KMS-11 (cell line): ENCODE results near the gene EHMT2.
A peak's percentile ranks its signal among the peaks of the same experiment; 100 is the strongest.

Experiments
- H2AFZ ChIP-seq: fragments of 200-600 bp; sonication (generic); 2 replicates; pipeline ENCODE4 v1.6.1; 2016; ENCODE audit warnings: antibody characterized with exemption, mixed run types, low read depth
- H3K27ac ChIP-seq: fragments of 200-600 bp; sonication (generic); 2 replicates; pipeline ENCODE4 v1.6.1; 2016; ENCODE audit warnings: mild to moderate bottlenecking, mixed run types
- H3K27me3 ChIP-seq: fragments of 200-600 bp; sonication (generic); 2 replicates; pipeline ENCODE4 v1.6.1; 2017; ENCODE audit warnings: mild to moderate bottlenecking, low read depth, mixed run types, moderate library complexity; ENCODE audit not compliant: insufficient read depth
- H3K36me3 ChIP-seq: fragments of 200-600 bp; sonication (generic); 2 replicates; pipeline ENCODE4 v1.6.1; 2017; ENCODE audit warnings: mild to moderate bottlenecking, mixed run types; ENCODE audit not compliant: insufficient read depth
- H3K4me1 ChIP-seq: fragments of 200-600 bp; sonication (generic); 2 replicates; pipeline ENCODE4 v1.6.1; 2016; ENCODE audit warnings: mild to moderate bottlenecking, low read depth, mixed run types; ENCODE audit not compliant: poor library complexity, severe bottlenecking
- H3K4me2 ChIP-seq: fragments of 200-600 bp; sonication (generic); 2 replicates; pipeline ENCODE4 v1.7.0; 2016; ENCODE audit warnings: mild to moderate bottlenecking, mixed run types
- H3K4me3 ChIP-seq: fragments of 200-600 bp; sonication (generic); IDR thresholded peaks from 2 replicates; pipeline ENCODE4 v1.6.1; 2017; ENCODE audit warnings: low read depth, low read length, mixed read lengths; ENCODE audit not compliant: insufficient read depth
- H3K79me2 ChIP-seq: fragments of 200-600 bp; sonication (generic); 2 replicates; pipeline ENCODE4 v1.6.1; 2016; ENCODE audit warnings: low read depth, mixed run types; ENCODE audit not compliant: insufficient read depth
- H3K9ac ChIP-seq: fragments of 200-600 bp; sonication (generic); 2 replicates; pipeline ENCODE4 v1.6.1; 2016; ENCODE audit warnings: mild to moderate bottlenecking, mixed run types
- H4K20me1 ChIP-seq: fragments of 200-600 bp; sonication (generic); 2 replicates; pipeline ENCODE4 v1.6.1; 2016; ENCODE audit warnings: mild to moderate bottlenecking, mixed run types; ENCODE audit not compliant: insufficient read depth
- CTCF ChIP-seq: fragments of 200-600 bp; sonication (generic); conservative IDR thresholded peaks from 2 replicates; pipeline ENCODE4 v1.6.1; 2017; ENCODE audit warnings: low read depth, mild to moderate bottlenecking, antibody characterized with exemption, low read length, moderate library complexity, mixed read lengths

EHMT2 gene

GRCh38 chr6:31837369-31838113 lies 60.0 kb downstream of the EHMT2 start:
- H3K4me2 ChIP-seq, result peak overlapping the region; percentile 100
- peaks cover 28% of the 10 kb centered on the region; the same call in 1 of the 2 replicates for H3K36me3 ChIP-seq
- no peak overlapping the region for H3K4me3 ChIP-seq
- H3K4me1 ChIP-seq, result peaks cover 56% of the 10 kb centered on the region
- no peaks in the 10 kb centered on the region for H3K27me3 ChIP-seq
- peaks cover 59% of the 10 kb centered on the region for H3K79me2 ChIP-seq
- peak overlapping the region; percentile 80 for H3K9ac ChIP-seq
- no peak for TF ChIP-seq CTCF
- peaks cover 34% of the 10 kb centered on the region for H4K20me1 ChIP-seq
- H3K27ac ChIP-seq, result peak overlapping the region; percentile 84; the same call in 1 of the 2 replicates
- no peak overlapping the region for H2AFZ ChIP-seq

- peak overlapping the region; percentile 100 for H3K4me2 ChIP-seq
- peaks cover 34% of the 10 kb centered on the region for H4K20me1 ChIP-seq
- peak overlapping the region; percentile 80 for H3K9ac ChIP-seq
- H3K4me1 ChIP-seq, result peaks cover 52% of the 10 kb centered on the region
- H3K27ac ChIP-seq, result peak overlapping the region; percentile 84; the same call in 1 of the 2 replicates
- peaks cover 28% of the 10 kb centered on the region; the same call in 1 of the 2 replicates for H3K36me3 ChIP-seq
- no peak overlapping the region for H2AFZ ChIP-seq
- no peaks in the 10 kb centered on the region for H3K27me3 ChIP-seq
- peaks cover 67% of the 10 kb centered on the region for H3K79me2 ChIP-seq
- H3K4me3 ChIP-seq, result no peak overlapping the region
- no peak for TF ChIP-seq CTCF
Observed at GRCh38 chr6:31836474-31837368, 60.8 kb downstream of the EHMT2 start.

- H4K20me1 ChIP-seq, result peaks cover 34% of the 10 kb centered on the region
- peak overlapping the region; percentile 100 for H3K4me2 ChIP-seq
- H3K4me1 ChIP-seq, result peaks cover 54% of the 10 kb centered on the region
- H3K79me2 ChIP-seq, result peaks cover 74% of the 10 kb centered on the region
- peak overlapping the region; percentile 84; the same call in 1 of the 2 replicates for H3K27ac ChIP-seq
- no peak overlapping the region for H2AFZ ChIP-seq
- no peak overlapping the region for H3K4me3 ChIP-seq
- H3K27me3 ChIP-seq, result no peaks in the 10 kb centered on the region
- peak overlapping the region; percentile 80 for H3K9ac ChIP-seq
- no peak for TF ChIP-seq CTCF
- H3K36me3 ChIP-seq, result peaks cover 28% of the 10 kb centered on the region; the same call in 1 of the 2 replicates
Observed at GRCh38 chr6:31836047-31836473, 61.4 kb downstream of the EHMT2 start.

DNA sequence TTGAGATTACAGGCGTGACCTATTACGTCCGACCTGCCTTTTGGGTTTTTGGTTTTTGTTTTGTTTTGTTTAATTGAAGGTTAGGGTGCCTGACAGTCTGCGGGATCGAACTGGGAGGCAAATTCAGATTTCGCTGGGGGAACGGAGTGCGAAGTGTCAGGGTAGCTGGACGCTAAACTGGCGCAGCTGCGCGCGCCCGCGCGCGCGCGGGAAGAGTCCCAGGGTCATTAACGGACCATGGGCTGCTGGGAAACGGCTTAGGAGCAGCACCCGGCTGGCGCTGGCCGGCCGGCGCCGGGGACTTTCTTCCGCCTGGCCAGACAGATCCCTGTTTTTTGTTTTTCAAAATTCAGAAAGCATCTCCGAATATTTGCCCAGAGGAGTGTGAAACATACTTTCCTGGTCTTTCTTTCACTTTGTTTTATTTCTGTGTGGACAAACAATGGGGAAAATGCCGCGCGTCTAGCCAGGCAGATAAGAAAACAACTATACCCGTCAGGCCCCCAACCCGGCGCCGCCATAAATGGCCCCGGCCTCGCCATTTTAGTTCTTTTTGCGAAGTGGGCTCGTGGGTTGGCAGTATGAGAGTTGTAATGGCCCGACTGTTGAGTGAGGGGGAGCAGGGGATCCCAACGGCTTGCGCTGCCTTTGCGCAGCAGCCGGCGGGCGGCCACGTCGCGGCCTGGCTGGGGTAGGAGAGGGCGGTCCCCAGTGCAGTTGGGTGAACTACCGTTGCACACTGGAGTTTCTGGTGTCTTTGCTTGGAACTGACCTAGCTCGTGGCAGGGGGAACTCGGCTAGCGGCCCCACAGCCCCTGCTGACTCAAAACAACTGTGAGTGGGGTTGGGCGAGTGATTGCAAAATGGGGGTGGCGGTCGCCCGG lies 62.9 kb downstream of the EHMT2 start:
- peaks cover 33% of the 10 kb centered on the region for H4K20me1 ChIP-seq
- peaks cover 49% of the 10 kb centered on the region for H3K4me1 ChIP-seq
- peak overlapping the region; percentile 73 for H2AFZ ChIP-seq
- no peak for TF ChIP-seq CTCF
- H3K36me3 ChIP-seq, result peaks cover 28% of the 10 kb centered on the region; the same call in 1 of the 2 replicates
- H3K27ac ChIP-seq, result peak overlapping the region; percentile 84
- H3K4me3 ChIP-seq, result no peak overlapping the region
- peaks cover 88% of the 10 kb centered on the region for H3K79me2 ChIP-seq
- peak overlapping the region; percentile 100 for H3K4me2 ChIP-seq
- H3K9ac ChIP-seq, result peak overlapping the region; percentile 80
- H3K27me3 ChIP-seq, result no peaks in the 10 kb centered on the region
